Hepatocyte (in vitro differentiated cells): ENCODE measurements around the gene SORT1. TPM values are rescaled to one million over a fixed set of nuclear protein-coding genes. Genes with fewer than 3 reads are reported as not detected.

ENCODE experiments used
- DNase-seq: peaks from one replicate; pipeline ENCODE4 v3.0.0-alpha.2; 2016; ENCODE audit warnings: low spot score
- H2AFZ ChIP-seq: fragments of 200-600 bp; sonication (generic); 2 replicates; pipeline ENCODE4 v1.6.0; 2016; ENCODE audit warnings: antibody characterized with exemption, mild to moderate bottlenecking
- H3K27ac ChIP-seq: fragments of 200-600 bp; sonication (generic); 2 replicates; pipeline ENCODE4 v1.5.1; 2016; ENCODE audit warnings: mild to moderate bottlenecking
- H3K27me3 ChIP-seq: fragments of 200-600 bp; sonication (generic); 2 replicates; pipeline ENCODE4 v1.6.1; 2016
- H3K36me3 ChIP-seq: fragments of 200-600 bp; sonication (generic); replicated peaks from 2 replicates; pipeline ENCODE4 v1.5.1; 2016; ENCODE audit warnings: low read depth; ENCODE audit not compliant: insufficient read depth
- H3K4me1 ChIP-seq: fragments of 200-600 bp; sonication (generic); 2 replicates; pipeline ENCODE4 v1.5.1; 2016; ENCODE audit warnings: mild to moderate bottlenecking, moderate library complexity; ENCODE audit not compliant: insufficient read depth
- H3K4me2 ChIP-seq: fragments of 200-600 bp; sonication (generic); 2 replicates; pipeline ENCODE4 v1.6.0; 2016
- H3K4me3 ChIP-seq: fragments of 200-600 bp; sonication (generic); 2 replicates; pipeline ENCODE4 v1.5.1; 2016; ENCODE audit warnings: mild to moderate bottlenecking
- H3K79me2 ChIP-seq: fragments of 200-600 bp; sonication (generic); 2 replicates; pipeline ENCODE4 v1.6.0; 2017; ENCODE audit warnings: mild to moderate bottlenecking
- H3K9me2 ChIP-seq: fragments of 200-600 bp; sonication (generic); replicated peaks from 2 replicates; pipeline ENCODE4 v1.6.0; 2017; ENCODE audit warnings: mild to moderate bottlenecking; ENCODE audit not compliant: insufficient read depth
- H3K9me3 ChIP-seq: fragments of 200-600 bp; sonication (generic); 2 replicates; pipeline ENCODE4 v1.5.1; 2016; ENCODE audit warnings: low read depth, mild to moderate bottlenecking
- H4K20me1 ChIP-seq: fragments of 200-600 bp; sonication (generic); 2 replicates; pipeline ENCODE4 v1.6.0; 2016; ENCODE audit warnings: mild to moderate bottlenecking; ENCODE audit not compliant: insufficient read depth, poor library complexity, severe bottlenecking
- EZH2 ChIP-seq: fragments of 200-600 bp; sonication (generic); IDR thresholded peaks from 2 replicates; pipeline ENCODE4 v1.6.1; 2016; ENCODE audit warnings: antibody characterized with exemption, mild to moderate bottlenecking, borderline replicate concordance
- EZH2phosphoT487 ChIP-seq: fragments of 200-600 bp; sonication (generic); IDR thresholded peaks from one replicate; pipeline ENCODE4 v1.6.1; 2018; ENCODE audit warnings: antibody characterized with exemption, mild to moderate bottlenecking, low read depth, moderate library complexity; ENCODE audit not compliant: unreplicated experiment, severe bottlenecking
- WGBS: methylation state at CpG from one replicate; pipeline ENCODE4 v1.1.6; 2016; ENCODE audit warnings: low lambda C conversion rate; ENCODE audit errors: missing lambda C conversion rate; 5-methylcytosine and 5-hydroxymethylcytosine counted together
- polyA plus RNA-seq: library from polyadenylated mRNA; unstranded; fragments of >200 nt; fragmentation: Nextera tagmentation; extraction: Ambion mirVana; gene quantifications from 2 replicates; pipeline ENCODE4 v1.2.1, GENCODE V29; 2016
- total RNA-seq: library from RNA; depleted of rRNA; stranded (reverse); fragments of >200 nt; gene quantifications from 2 replicates; pipeline ENCODE4 v1.2.3, GENCODE V29; 2014
- TF ChIP-seq, protein P1 (sequence below): fragments of 200-600 bp; sonication (generic); IDR thresholded peaks from 2 replicates; pipeline ENCODE4 v1.5.1; 2016; ENCODE audit warnings: antibody characterized with exemption, mild to moderate bottlenecking; ENCODE audit not compliant: poor library complexity

Gene SORT1
- total and polyA plus RNA-seq, 2 experiments from 2014 or later: 43.7 to 59.3 TPM

DNA sequence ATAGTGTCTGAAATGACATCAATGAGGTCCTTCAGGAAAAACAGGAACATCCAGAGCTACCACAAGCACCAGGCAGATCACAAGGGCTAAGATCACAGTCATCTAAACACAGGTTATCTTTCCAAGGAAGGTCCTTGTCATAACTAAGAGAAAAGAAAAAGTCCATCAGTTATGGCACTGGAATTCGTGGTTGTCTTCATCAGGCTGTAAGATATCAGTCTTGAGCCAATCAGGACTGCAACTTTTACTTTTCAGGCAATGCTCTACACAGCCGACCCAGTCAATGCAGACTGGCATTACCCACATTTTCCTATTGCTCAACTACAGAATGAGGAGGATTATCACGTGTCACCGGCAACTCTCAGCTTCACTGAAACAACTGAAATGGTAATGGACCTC, 26.4 kb downstream of the SORT1 start:
- H3K36me3 ChIP-seq: no peaks in the 10 kb centered on the region
- no peaks in the 10 kb centered on the region for H3K9me2 ChIP-seq
- peaks cover 25% of the 10 kb centered on the region for H3K4me1 ChIP-seq
- H4K20me1 ChIP-seq: no peaks in the 10 kb centered on the region
- WGBS: 49% methylated on average over 4 of the region's 4 CpGs
- H3K79me2 ChIP-seq: peaks cover 56% of the 10 kb centered on the region
- H3K27me3 ChIP-seq: no peaks in the 10 kb centered on the region
- TF ChIP-seq, protein P1, sequence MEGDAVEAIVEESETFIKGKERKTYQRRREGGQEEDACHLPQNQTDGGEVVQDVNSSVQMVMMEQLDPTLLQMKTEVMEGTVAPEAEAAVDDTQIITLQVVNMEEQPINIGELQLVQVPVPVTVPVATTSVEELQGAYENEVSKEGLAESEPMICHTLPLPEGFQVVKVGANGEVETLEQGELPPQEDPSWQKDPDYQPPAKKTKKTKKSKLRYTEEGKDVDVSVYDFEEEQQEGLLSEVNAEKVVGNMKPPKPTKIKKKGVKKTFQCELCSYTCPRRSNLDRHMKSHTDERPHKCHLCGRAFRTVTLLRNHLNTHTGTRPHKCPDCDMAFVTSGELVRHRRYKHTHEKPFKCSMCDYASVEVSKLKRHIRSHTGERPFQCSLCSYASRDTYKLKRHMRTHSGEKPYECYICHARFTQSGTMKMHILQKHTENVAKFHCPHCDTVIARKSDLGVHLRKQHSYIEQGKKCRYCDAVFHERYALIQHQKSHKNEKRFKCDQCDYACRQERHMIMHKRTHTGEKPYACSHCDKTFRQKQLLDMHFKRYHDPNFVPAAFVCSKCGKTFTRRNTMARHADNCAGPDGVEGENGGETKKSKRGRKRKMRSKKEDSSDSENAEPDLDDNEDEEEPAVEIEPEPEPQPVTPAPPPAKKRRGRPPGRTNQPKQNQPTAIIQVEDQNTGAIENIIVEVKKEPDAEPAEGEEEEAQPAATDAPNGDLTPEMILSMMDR: no peak
- no peak for TF ChIP-seq EZH2
- no peak for TF ChIP-seq EZH2phosphoT487
- no peak overlapping the region for H3K4me3 ChIP-seq
- no peak overlapping the region for H2AFZ ChIP-seq
- H3K27ac ChIP-seq: peak overlapping the region; percentile 83
- peak overlapping the region; percentile 66 for H3K4me2 ChIP-seq
- peak; percentile 63 for DNase-seq
- H3K9me3 ChIP-seq: no peaks in the 10 kb centered on the region

DNA sequence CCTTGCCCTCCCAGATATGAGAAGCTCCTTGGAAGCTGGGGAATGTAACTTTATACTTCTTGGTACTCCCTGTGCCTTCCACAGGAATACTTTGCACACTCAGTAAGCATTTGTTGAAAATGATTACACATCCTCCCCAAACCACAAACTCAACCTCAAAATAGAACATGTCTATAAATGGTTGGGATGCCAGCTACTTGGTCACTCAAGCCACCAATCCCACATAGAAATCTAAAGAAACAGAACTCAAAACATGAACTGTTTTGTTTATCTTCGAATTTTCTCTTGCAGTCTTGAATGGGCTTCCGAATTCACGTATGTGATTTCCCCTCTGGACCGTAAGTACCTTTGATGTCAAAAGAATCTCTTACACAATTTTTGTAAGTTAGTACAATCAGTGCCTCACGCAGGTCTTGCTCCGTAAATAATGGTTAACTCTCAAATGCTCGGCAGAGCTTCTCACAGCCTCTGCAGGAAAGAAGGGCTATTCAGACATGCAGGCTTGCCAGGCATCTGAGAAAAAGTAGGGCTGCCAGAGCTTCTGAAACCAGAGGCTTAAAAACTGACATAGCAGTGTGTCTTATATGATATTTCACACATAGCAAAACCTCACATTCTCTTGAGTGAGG, 26.9 kb downstream of the SORT1 start:
- Histone ChIP-seq H3K4me3 (no peak overlapping the region), H3K4me2 (peak overlapping the region; percentile 66), H3K9me2 (no peaks in the 10 kb centered on the region), H3K27ac (peak overlapping the region; percentile 83), H2AFZ (no peak overlapping the region), H3K9me3 (no peaks in the 10 kb centered on the region), H3K4me1 (peaks cover 25% of the 10 kb centered on the region), H3K36me3 (no peaks in the 10 kb centered on the region), H4K20me1 (no peaks in the 10 kb centered on the region), H3K79me2 (peaks cover 54% of the 10 kb centered on the region), H3K27me3 (no peaks in the 10 kb centered on the region)
- peak; percentile 21 for DNase-seq
- TF ChIP-seq, protein P1: no peak
- TF ChIP-seq EZH2phosphoT487 (no peak), EZH2 (no peak)
- WGBS: 35% methylated on average over 7 of the region's 7 CpGs

DNA sequence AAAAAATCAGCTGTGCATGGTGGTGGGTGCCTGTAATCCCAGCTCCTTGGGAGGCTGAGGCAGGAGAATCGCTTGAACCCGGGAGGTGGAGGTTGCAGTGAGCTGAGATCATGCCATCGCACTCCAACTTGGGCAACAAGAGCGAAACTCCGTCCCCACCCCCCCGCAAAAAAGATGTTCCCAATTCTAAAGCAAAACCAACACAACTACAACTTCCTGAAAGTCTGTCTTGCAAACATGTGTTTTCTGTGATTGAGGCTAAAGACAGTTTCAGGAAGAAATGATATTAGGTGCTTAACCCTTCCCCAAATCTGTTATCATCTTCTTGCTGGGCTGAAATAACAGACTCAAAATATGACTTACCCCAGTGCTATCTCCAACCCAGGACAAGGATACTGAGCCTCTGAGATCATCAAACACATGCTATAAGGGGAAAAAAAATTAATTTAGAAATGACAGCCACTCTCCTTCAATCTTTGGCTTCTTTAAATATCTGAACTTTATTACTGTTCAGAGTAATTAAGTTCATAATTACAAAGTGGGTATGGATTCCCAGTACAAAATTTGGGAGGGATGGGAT, 28.5 kb downstream of the SORT1 start:
- Histone ChIP-seq H2AFZ (no peak overlapping the region), H3K4me3 (no peak overlapping the region), H3K27me3 (no peaks in the 10 kb centered on the region), H3K9me3 (no peaks in the 10 kb centered on the region), H3K36me3 (no peaks in the 10 kb centered on the region), H3K27ac (no peak overlapping the region), H3K4me1 (peaks cover 25% of the 10 kb centered on the region), H3K4me2 (no peak overlapping the region), H4K20me1 (no peaks in the 10 kb centered on the region), H3K79me2 (peaks cover 41% of the 10 kb centered on the region), H3K9me2 (no peaks in the 10 kb centered on the region)
- TF ChIP-seq EZH2 (no peak), EZH2phosphoT487 (no peak)
- TF ChIP-seq, protein P1: no peak
- DNase-seq: no peak
- WGBS: 98% methylated on average over 6 of the region's 6 CpGs
